NCI-H1105 treated with DMSO at 0.1 percent for 48 hours (cell line): ENCODE measurements around the gene OSM.
"Not testable (repeated sequence)": the region's sequence is repeated elsewhere in the genome, so short reads cannot be mapped to it uniquely, and the experiment has no call there.

Experiments used
- DNase-seq: peaks from one replicate; lab custom pipeline; 2025; lab: John Stamatoyannopoulos, UW

Gene OSM

DNA sequence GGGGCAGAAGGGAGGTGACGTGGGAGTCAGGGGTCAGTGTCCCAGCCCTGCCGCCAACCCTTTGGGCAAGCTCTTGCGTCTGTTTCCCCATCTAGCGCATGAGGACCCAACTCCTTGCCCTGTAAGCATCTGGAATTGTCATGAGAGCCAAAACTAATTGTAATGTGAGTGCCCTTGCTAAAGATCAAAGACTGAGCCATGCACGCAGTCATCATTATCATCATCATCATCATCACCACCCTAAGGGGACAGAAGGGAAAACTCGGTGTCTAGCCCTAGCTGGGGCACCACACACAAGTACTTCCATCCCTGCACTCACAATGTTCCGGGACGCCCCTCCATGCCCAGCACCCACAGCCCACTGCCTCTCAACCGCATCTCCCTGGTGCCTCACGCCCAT, 22.6 kb downstream of the OSM start:
- no peak for DNase-seq

DNA sequence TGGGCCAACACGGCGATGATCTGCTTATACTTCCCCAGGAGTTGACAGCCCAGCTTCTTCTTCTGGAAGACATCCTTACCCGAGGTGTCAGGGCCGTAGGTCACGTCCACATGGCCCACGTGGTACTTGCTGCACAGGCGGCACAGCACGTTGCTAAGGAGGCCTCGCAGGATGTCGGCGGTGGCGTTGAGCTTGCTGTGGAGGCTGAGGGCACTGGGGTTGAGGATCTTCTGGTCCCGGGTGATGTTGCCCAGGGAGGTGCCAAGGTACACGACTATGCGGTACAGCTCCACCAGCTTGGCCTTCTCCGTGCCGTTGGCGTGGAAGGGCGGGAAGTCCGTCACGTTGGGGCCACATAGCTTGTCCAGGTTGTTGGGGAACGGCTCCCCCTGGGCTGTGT, 23.0 kb downstream of the OSM start:
- DNase-seq, result no peak

GRCh38 chr22:30241576-30242371, 24.9 kb downstream of the OSM start:
- DNase-seq, result no peak

GRCh38 chr22:30240541-30241417, 25.9 kb downstream of the OSM start:
- no peak for DNase-seq

GRCh38 chr22:30239488-30240405, 26.9 kb downstream of the OSM start:
- DNase-seq, result no peak

- no peak for DNase-seq
These were observed 27.8 kb downstream of the OSM start for GRCh38 chr22:30238661-30239487.

- no peak for DNase-seq
These were observed 28.5 kb downstream of the OSM start for GRCh38 chr22:30238136-30238535.

GRCh38 chr22:30236875-30237274, 29.8 kb downstream of the OSM start:
- DNase-seq, result no peak

- no peak for DNase-seq
These were observed 30.9 kb downstream of the OSM start for GRCh38 chr22:30235687-30236170.

GRCh38 chr22:30234786-30235470, 31.7 kb downstream of the OSM start:
- DNase-seq, result no peak

GRCh38 chr22:30234325-30234724, 32.3 kb downstream of the OSM start:
- not testable (repeated sequence) for DNase-seq

- no peak for DNase-seq
These were observed 33.1 kb downstream of the OSM start for GRCh38 chr22:30233582-30233981.

DNA sequence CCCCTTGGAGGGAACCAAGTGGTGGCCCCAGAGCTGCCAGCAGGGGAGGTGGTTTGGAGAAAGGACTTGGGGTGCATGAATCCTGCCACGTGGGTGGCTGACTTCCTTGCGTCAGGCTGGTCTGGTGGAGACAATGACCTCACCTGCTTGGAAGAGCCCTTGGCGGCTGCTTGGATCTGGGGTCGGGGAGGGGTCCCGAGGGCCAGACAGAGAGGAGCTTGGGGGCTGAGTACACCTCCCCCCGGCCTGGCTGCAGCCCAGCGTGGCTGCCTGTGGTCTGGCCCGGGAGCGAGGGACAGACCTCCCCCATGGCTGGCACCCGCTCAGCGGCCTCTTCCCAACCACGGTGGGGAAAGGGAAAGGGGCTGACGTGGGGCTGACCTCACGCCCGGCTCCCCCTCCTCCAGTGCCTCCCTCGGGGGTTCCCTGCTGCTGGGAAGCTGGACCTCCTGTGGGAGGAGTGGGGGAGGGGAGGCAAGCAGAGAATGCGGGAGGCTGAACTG, 33.9 kb downstream of the OSM start:
- DNase-seq, result no peak

DNA sequence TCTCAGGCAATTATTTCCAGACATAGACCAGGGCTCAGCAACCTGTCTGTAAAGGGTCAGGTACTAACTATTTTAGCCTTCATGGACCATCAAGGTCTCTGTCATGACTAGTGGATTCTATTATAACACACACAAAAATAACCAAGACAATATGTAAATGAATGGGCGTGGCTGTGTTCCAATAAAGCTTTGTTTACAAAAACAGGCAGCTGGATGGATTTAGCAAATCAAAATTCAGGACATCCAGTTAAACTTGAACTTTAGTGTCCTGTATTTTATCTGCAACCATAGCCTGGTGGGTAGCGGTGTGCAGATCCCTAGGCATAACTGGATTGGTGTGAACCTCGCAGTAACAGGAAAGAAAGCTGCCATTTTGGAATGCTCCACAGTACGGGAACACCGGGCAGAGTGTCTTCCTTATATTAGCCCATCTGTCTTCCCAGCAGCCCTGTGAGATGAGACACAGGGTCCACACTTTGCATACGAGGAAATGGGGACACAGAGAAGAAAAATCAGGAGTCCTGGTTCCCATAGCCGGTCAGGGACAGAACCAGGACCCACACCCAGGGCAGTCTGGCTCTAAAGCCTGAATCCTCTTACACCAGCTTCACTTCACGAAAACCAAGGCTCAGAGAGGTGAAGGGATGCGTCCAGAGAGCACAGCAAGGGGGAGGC, 35.7 kb downstream of the OSM start:
- no peak for DNase-seq

DNA sequence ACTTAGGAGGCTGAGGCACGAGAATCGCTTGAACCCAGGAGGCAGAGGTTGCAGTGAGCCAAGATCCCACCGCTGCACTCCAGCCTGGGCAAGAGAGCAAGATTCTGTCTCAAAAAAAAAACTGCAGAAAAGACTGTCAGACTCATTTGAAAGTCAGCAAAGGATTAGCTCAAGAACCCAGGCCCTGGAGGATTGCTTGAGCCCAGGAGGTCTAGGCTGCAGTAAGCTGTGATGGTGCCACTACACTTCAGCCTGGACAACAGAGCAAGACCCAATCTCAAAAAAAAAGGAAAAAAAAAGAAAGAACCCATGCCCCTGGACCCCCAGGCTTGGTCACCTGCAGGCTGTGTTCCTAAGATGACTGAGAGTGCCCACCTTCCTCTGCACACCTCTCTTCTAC, 36.3 kb downstream of the OSM start:
- DNase-seq, result no peak

DNA sequence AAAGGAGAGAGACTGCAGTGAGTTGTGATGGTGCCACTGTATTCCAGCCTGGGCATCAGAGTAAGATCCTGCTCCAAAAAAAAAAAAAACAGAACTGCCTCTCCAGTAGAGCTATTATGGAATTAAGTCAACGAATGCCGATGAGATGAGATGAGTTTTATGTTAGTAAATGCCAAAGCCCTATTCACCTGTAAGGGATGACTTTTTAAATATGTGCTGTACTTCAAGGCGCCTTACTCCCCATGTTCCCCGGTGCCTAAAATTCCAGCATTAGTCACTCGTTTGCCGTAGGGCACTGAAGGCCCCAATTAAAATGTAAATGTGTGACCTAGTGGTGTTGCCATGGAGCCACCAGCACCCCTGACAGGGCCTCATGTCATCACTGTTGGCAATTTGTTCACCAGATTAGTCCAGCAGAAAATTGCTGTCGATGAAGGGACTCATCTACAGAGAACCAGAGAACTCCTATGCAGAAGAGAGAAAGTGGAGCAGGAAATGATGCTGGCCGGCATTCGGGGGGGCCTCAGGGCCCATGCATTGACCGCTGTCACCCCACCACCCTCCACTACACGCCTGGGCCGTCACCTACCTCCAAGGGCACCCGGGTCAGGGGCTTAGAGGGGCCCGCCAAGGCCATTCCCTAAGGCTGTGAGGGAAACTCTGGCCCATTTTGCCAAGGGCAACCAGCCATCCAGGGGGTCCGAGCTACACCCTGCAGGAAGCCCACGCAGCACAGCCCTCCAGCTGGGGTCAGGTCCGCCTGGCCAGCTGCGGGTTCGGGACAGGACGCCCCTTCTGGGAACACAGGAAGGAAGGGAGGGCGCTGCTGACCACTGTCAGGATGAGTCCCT, 37.9 kb downstream of the OSM start:
- no peak for DNase-seq

DNA sequence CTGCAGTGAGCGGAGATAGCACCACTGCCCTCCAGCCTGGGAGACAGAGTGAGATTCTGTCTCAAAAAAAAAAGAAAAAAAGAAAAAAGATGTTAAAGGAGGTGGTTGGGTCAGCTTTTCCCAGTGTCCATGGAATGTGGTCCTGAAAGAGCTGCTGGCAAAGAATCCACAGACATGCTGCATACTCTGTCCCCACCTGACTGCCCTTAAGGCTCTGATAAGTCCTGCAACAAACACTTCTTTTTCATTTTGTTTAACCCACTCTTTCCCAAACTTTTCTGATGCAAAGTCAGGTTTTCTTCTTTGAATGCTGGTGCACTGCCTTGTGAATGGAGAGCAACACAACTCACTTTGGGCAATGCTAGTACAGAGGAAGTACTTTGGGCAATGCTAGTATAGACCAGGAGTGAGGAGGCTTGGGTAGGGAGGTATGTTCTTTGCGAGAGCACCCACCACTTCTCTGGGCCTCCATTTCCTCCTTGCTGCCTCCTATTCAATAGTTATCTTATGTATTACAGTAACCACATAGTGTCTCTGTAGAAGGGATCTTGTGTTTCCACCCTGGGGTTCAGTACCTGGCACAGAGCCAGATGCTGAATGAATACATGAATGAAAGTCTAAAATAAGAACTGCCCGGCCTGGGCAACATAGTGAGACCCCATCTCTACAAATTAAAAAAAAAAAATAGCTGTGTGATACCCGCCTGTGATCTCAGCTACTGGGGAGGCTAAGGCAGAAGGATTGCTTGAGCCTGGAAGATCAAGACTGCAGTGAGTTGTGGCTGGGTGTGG, 39.0 kb downstream of the OSM start:
- no peak for DNase-seq
